Fibroblast of lung (primary cell): ENCODE results near the gene APOO. TPM values are rescaled to one million over a fixed set of nuclear protein-coding genes. Genes with fewer than 3 reads are reported as not detected.

Experiments used
- DNase-seq, 2 donors: peaks; one replicate each; pipeline versions ENCODE4 v3.0.0 to v3.0.0-alpha.2; 2010; ENCODE audit warnings: low read depth in 2 of 2
- H2AFZ ChIP-seq: 2 replicates; pipeline ENCODE4 v1.5.1; 2012; ENCODE audit warnings: low read length, control low read depth, inconsistent platforms
- H3K27ac ChIP-seq: 2 replicates; pipeline ENCODE4 v1.5.1; 2011; ENCODE audit warnings: low read length, control low read depth; ENCODE audit not compliant: insufficient read depth
- H3K27me3 ChIP-seq: 2 replicates; pipeline ENCODE4 v1.5.1; 2011; ENCODE audit warnings: mild to moderate bottlenecking, low read length; ENCODE audit not compliant: control insufficient read depth, insufficient read depth
- H3K36me3 ChIP-seq: 2 replicates; pipeline ENCODE4 v1.5.1; 2011; ENCODE audit warnings: low read length; ENCODE audit not compliant: control insufficient read depth, insufficient read depth
- H3K4me1 ChIP-seq: 2 replicates; pipeline ENCODE4 v1.5.1; 2011; ENCODE audit warnings: low read length; ENCODE audit not compliant: control insufficient read depth, insufficient read depth; ENCODE audit errors: extremely low read depth
- H3K4me2 ChIP-seq: 2 replicates; pipeline ENCODE4 v1.5.1; 2011; ENCODE audit warnings: low read length, control low read depth; ENCODE audit not compliant: insufficient read depth; ENCODE audit errors: extremely low read depth
- H3K4me3 ChIP-seq, 4 experiments: fragments of 200-600 bp in 1 of 4; sonication (generic) in 1 of 4; replicated peaks in 1 of 4; 2 replicates each; pipeline ENCODE4 v1.5.1; 2011 to 2016; ENCODE audit warnings: low read length in 4 of 4, low read depth in 3 of 4, mild to moderate bottlenecking in 3 of 4, control low read depth in 2 of 4, inconsistent platforms in 1 of 4, mixed read lengths in 1 of 4; ENCODE audit not compliant: insufficient read depth in 1 of 4; ENCODE audit errors: control extremely low read depth in 1 of 4
- H3K79me2 ChIP-seq: 2 replicates; pipeline ENCODE4 v1.5.1; 2012; ENCODE audit warnings: mild to moderate bottlenecking, low read length, inconsistent platforms; ENCODE audit not compliant: control insufficient read depth, insufficient read depth
- H3K9ac ChIP-seq: 2 replicates; pipeline ENCODE4 v1.5.1; 2011; ENCODE audit warnings: mild to moderate bottlenecking, low read length, control low read depth; ENCODE audit not compliant: insufficient read depth
- H3K9me3 ChIP-seq: 2 replicates; pipeline ENCODE4 v1.5.1; 2012; ENCODE audit warnings: low read depth, low read length; ENCODE audit not compliant: control insufficient read depth, insufficient read depth
- H4K20me1 ChIP-seq: 2 replicates; pipeline ENCODE4 v1.5.1; 2011; ENCODE audit warnings: low read length; ENCODE audit not compliant: control insufficient read depth, insufficient read depth; ENCODE audit errors: extremely low read depth
- EZH2 ChIP-seq: IDR thresholded peaks from 2 replicates; pipeline ENCODE4 v1.5.1; 2012; ENCODE audit warnings: low read length, control low read depth, mild to moderate bottlenecking; ENCODE audit errors: missing control alignments
- polyA plus RNA-seq, 2 donors: library from polyadenylated mRNA; depleted of rRNA in 1 of 2; stranded (reverse) in 1 of 2; unstranded in 1 of 2; fragments of >200 nt; gene quantifications; 2 replicates each; pipeline ENCODE4 v1.2.1, GENCODE V29; 2011 to 2012; ENCODE audit warnings: missing spikeins in 1 of 2
- total RNA-seq: library from RNA; depleted of rRNA; stranded (reverse); fragments of >200 nt; gene quantifications from 2 replicates; pipeline ENCODE4 v1.2.1, GENCODE V29; 2014
- TF ChIP-seq, protein P1 (sequence below), 2 donors: IDR thresholded peaks in 1 of 2; conservative IDR thresholded peaks in 1 of 2; 1 replicate in 1 of 2; 2 replicates in 1 of 2; pipeline ENCODE4 v1.5.1; 2011 to 2012; ENCODE audit warnings: low read length in 2 of 2, control low read depth in 1 of 2, inconsistent platforms in 1 of 2, low read depth in 1 of 2, mild to moderate bottlenecking in 1 of 2

Gene APOO
- total and polyA plus RNA-seq, 2 donors (not counting 1 experiment from before 2014, with no cell fraction given) = 8.1 to 17.0 TPM

- H4K20me1 ChIP-seq = no peaks in the 10 kb centered on the region
Measured at GRCh38 chrX:23797371-23798128, 110.2 kb downstream of the APOO start.

GRCh38 chrX:23795221-23795620 lies 112.5 kb downstream of the APOO start:
- Histone ChIP-seq H3K9ac (no peak overlapping the region), H4K20me1 (no peaks in the 10 kb centered on the region), H3K9me3 (no peaks in the 10 kb centered on the region), H3K4me1 (no peaks in the 10 kb centered on the region), H3K27me3 (no peaks in the 10 kb centered on the region), H3K4me3 (no peak overlapping the region), H3K27ac (no peak overlapping the region), H3K4me2 (no peak overlapping the region), H3K36me3 (no peaks in the 10 kb centered on the region), H3K79me2 (no peaks in the 10 kb centered on the region), H2AFZ (no peak overlapping the region)
- DNase-seq = no peak
- TF ChIP-seq, protein P1, sequence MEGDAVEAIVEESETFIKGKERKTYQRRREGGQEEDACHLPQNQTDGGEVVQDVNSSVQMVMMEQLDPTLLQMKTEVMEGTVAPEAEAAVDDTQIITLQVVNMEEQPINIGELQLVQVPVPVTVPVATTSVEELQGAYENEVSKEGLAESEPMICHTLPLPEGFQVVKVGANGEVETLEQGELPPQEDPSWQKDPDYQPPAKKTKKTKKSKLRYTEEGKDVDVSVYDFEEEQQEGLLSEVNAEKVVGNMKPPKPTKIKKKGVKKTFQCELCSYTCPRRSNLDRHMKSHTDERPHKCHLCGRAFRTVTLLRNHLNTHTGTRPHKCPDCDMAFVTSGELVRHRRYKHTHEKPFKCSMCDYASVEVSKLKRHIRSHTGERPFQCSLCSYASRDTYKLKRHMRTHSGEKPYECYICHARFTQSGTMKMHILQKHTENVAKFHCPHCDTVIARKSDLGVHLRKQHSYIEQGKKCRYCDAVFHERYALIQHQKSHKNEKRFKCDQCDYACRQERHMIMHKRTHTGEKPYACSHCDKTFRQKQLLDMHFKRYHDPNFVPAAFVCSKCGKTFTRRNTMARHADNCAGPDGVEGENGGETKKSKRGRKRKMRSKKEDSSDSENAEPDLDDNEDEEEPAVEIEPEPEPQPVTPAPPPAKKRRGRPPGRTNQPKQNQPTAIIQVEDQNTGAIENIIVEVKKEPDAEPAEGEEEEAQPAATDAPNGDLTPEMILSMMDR (conservative IDR thresholded peaks at IDR 0.05 in 1 of 2, IDR thresholded peaks at IDR 0.05 in 1 of 2; ENCODE audit: low read depth in 1 of 2, low read length in 2 of 2) = no peak
- TF ChIP-seq EZH2 = no peak

More at GRCh38 chrX:23797371-23798128, 110.2 kb downstream of the APOO start:
- no peak for DNase-seq
- Histone ChIP-seq H3K27me3 (no peaks in the 10 kb centered on the region), H2AFZ (no peak overlapping the region), H3K9me3 (no peaks in the 10 kb centered on the region), H3K36me3 (no peaks in the 10 kb centered on the region), H3K4me1 (no peaks in the 10 kb centered on the region), H3K4me3 (no peak overlapping the region), H3K9ac (no peak overlapping the region), H3K27ac (no peak overlapping the region), H3K79me2 (no peaks in the 10 kb centered on the region), H3K4me2 (no peak overlapping the region)
- TF ChIP-seq, protein P1 (conservative IDR thresholded peaks at IDR 0.05 in 1 of 2, IDR thresholded peaks at IDR 0.05 in 1 of 2; ENCODE audit: low read depth in 1 of 2, low read length in 2 of 2) = no peak
- TF ChIP-seq EZH2 = no peak

DNA sequence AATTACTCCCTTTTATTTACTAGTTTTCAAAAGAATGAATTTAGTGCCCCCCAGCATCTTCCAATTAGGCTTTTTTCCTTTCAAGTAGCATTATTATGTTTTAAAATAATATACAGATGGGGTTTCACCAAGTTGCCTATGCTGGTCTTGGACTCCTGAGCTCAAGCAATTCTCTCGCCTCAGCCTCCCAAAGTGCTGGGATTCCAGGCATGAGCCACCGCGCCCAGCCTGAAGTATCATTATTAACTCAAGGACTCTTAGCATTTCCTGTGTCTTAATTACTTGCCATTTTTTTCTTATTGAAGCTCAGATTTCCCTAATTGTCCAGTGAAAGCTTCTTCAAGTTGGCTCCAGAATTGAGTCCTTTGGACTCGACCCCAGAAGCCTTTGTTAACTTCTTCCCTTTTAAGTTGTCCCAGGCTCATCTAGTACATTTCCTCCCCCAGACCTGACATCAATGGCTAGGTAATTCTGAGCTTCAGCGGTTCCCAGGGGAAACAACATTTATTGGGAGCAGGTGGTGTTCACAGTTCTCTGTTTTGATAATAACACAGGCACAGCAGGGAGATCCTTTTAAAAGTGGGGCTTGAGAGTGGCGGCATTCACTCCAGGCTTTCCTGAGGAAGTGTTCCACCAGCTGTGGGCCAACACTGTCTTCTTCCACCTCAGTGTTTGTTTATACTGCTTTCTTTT lies 114.7 kb downstream of the APOO start:
- no peaks in the 10 kb centered on the region for H3K36me3 ChIP-seq
- H3K27ac ChIP-seq = no peak overlapping the region
- no peaks in the 10 kb centered on the region for H4K20me1 ChIP-seq
- H2AFZ ChIP-seq = no peak overlapping the region
- H3K4me1 ChIP-seq = no peaks in the 10 kb centered on the region
- no peak overlapping the region for H3K4me3 ChIP-seq
- H3K9me3 ChIP-seq = no peaks in the 10 kb centered on the region
- no peak overlapping the region for H3K9ac ChIP-seq
- no peak for DNase-seq
- no peak overlapping the region for H3K4me2 ChIP-seq
- H3K79me2 ChIP-seq = no peaks in the 10 kb centered on the region
- no peaks in the 10 kb centered on the region for H3K27me3 ChIP-seq
- no peak for TF ChIP-seq EZH2
- TF ChIP-seq, protein P1 (conservative IDR thresholded peaks at IDR 0.05 in 1 of 2, IDR thresholded peaks at IDR 0.05 in 1 of 2; ENCODE audit: low read depth in 1 of 2, low read length in 2 of 2) = no peak
